GM21390 (cell line): Measurements from ENCODE around the gene MYH10.
"Not testable (repeated sequence)": the region's sequence is repeated elsewhere in the genome, so short reads cannot be mapped to it uniquely, and the experiment has no call there.

Experiments used
- ATAC-seq: cut with Tn5 transposase; IDR thresholded peaks from one replicate; pipeline ENCODE4 v1.9.1; 2021; ENCODE audit not compliant: unreplicated experiment

Gene MYH10

DNA sequence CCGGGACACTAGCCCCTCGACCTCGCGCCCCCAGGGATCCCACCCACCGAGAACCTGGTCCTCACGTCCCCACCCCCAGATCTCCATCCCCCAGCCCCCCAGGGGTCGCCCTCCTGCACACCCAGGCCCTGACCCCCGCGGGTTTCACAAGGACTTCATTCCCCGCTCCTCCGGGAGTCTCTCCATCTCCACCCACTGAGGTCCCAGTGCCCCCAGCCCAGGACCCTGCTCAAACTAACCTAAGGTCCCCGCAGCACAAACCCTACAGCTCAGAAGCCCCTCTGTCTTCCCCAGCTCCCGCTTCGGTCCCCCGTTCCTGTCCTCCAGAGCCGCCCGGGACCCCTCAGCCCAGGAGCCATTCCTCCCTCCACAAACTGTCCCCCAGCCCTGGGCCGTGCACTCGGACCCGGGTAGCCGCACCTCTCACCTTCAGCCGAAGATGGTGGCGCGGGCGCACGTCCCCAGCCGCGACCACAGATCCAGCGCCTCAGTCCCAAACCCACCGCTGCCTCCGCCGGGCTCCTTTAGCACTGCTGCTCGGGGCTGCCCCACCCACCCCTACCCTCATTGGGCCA, at the start of gene MYH10:
Gene MYH10 (minus strand): TSS at position 499 of the 575 bp plus-strand sequence. CDS start 7,479 bp downstream, outside the sequence.
- no peak for ATAC-seq

DNA sequence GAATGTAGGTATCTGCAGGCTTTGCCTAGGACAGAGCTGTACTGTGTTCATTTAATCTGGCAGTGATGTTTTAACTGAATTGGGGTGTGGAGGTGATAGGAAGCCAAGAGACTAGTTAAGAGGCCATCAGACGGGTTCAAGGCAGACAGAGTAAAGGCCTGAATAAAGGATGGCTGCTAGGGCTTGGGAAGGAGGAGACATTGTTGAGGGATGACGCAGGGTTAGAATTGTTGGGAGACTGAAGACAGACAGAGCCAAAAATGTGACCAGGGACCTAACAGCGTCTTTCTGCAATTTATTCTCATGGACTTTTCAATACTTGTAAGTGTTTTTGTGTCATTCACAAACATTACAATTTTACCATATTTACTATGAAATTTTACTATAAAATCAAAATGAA, 48.6 kb upstream of the MYH10 start:
- no peak for ATAC-seq

DNA sequence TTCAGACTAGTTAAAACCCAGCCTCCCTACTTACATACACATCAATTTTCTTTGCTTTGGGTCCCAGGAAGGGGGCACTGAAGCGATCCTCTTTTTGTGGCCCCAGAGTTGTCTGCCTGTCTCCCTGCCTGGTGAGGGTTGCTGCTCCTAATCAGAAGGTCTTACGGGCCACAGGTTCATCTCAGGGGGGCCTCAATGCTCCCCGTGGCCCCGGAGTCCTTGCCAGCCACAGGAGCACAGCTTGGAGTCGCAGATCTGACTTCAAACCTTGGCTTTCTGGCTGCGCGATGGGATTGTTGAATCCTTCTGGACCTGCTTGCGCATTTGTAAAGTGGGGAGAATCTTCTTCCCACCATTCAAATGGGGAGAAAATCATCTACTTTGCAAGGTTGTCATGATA, 44.8 kb upstream of the MYH10 start:
- no peak for ATAC-seq

DNA sequence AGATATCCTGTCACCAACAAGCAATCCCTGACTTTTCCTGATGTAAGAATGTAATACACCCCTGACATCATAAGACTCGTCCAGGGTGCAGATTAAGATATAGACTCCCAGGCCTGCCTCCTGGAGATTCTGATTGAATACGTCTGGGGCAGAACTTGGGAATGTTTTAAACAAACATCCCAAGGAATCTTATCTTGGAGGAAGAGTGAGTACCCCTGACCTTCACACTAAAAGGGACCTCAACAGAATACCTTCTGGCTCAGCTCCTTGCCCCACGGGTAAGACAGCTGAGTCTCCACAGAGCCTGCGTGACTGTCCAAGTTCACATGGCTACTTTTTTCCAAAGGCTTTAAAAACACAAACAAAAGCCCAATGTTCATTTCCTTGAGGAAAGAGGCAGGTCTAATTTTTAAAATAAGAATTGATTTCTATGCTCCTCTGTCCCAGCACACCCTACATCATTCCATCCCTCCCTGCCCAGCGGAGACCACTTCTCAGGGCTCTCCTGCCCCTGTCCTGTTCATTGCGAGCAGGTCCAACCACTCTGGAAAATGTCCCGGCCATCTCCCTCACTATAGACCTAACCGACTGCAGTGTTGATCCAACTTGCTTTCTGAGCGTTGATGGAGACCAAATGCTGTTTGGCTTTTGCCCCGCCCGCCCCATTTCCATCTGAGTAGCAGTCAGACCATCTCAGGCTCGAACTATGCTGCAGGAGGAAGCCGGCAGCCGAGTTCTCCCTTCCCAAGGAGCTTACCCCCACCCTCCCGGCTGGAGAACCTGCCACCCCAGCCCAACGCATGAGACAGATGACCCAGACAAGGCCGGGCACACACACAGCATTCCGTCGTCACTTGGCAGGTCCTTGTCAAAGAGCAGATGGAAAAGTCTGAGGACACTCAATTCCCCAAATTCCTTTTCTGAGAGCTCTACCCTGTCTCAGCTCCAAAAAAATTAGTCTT, 44.1 kb upstream of the MYH10 start:
- ATAC-seq, result no peak

DNA sequence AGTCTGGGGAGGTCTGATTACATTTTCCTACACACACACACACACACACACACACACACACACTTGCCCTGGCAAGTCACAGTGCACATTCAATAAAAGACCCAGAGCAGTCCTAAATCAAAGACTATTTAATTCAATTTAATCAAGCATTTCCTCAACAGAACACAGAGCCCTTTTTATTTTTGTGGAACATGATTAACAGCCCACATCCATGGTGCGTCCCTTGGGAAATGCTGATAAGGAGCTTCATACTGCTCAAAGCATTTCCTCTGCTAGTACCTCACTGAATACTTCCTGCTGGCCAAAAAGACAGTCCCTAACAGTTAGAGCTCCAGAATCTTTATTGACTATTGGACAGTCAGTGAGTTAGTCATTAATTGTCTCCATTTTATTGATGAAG, 43.1 kb upstream of the MYH10 start:
- ATAC-seq, result no peak

DNA sequence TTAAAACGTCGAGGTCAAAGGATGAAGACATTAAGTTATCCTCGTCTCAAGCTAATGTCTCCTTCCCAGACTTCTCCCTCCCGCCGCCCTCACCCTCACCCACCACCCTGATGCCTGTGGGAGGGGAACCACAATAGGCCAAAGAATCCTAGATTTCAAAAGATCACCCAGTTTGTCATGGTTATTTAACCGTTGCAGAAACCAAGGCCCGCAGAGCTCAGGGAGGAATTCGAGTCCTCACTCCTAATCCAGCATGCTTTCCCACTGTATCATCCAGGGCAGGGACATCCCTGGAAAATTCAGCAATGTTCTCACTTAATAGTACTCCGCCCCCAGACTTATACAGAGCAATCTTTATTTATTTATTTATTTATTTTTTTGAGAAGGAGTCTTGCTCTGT, 41.8 kb upstream of the MYH10 start:
- no peak for ATAC-seq

DNA sequence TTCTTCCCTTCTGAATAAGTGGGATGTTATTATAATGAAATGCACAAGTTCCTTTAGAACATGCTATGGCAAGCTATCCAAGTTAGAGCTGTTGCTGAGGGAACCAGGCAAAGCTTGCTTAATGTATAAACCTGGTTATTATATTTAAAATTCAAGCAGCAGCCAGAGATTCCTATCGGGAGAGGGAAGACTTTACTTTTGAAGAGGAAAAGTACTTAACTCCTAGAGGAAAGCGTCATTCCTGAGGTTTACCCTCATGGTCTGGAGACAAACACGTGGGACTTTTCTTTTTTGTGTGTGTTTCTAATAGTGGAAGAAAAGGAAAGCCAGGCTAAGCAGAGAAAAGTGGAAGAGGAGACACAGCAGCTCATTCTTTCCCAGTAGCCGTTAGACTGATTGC, 39.9 kb upstream of the MYH10 start:
- no peak for ATAC-seq

DNA sequence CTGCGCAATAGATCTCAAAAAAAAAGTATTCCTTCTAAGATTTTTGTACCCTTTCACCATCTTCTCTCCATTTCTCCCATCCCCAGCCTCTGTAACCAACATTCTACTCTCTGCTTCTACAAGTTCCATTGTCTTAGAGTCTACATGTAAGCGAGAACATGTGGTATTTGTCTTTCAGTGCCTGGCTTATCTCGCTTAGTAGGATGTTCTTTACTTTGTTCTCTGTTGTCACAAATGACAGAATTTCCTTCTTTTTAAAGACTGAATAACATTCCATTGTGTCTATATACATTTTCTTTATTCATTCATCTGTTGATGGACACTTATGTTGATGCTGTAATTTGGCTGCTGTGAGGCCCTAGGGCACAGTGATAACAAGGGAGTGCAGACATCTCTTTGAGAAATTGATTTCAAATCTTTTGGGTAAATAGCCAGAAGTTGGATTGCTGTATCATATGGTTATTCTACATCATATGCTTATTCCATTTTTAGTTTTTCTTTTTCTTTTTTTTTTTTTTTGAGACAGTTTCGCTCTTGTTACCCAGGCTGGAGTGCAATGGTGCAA, 37.7 kb upstream of the MYH10 start:
- ATAC-seq, result no peak

DNA sequence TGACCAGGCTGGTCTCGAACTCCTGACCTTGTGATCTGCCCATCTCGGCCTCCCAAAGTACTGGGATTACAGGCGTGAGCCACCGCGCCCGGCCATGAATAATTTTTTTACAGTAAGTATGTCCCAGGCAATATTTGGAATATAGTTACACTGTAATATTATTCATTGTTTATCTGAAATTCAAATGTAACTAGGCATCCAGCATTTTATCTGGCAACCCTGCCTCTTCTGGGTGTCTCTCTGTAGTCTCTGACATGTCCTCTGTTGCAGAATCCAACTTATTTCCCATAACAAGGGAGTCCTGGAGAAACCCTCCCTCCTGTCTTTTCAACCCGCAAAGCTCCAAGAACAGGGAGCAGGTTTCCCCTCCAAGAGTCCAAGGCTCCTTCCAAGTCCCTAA, 36.9 kb upstream of the MYH10 start:
- no peak for ATAC-seq

DNA sequence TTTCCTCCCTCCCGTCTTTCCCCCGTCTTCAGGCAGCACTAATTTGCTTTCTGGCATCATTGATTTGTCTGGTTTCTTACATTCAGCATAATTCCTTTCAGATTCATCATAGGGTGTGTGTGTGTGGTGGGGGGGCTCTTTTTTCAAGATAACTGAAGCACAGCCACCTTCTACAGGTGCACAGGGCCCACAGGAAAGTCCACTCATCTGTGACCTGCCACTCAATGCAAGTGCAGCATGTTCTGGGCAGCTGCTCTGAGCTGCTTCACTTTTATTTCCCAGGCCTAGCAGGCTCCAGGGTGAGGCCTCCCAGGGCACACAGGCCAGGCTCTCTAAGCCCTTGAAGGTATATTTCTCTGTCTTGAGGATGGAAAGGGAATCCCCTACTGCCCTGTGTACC, 35.2 kb upstream of the MYH10 start:
- ATAC-seq, result no peak

DNA sequence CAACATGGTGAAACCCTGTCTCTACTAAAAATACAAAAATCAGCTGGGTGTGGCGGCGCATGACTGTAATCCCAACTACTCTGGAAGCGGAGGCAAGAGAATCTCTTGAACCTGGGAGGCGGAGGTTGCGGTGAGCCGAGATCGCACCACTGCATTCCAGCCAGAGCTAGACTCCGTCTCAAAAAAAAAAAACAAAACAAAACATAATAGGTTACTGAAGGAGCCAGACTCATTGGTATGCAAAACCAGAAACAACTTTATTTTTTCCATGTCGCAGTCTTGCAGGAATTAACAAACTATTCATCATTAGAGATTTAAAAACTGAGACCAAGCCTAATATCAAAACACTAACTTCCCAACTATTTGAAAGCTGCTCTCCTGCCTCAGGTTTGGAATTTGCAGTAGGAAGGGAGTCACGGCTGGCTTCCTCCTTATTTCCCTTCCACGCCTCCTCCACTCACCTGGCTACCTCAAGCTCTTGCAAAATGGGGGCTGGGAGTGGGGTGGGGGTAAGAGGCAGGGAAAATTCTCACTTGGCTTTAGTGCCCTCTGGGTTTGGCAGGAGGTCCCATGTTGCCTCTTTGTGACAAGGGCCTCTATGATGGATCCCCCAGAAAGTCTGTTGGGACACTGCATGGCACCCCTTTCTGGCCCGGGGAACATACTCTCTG, 34.1 kb upstream of the MYH10 start:
- ATAC-seq, result no peak

DNA sequence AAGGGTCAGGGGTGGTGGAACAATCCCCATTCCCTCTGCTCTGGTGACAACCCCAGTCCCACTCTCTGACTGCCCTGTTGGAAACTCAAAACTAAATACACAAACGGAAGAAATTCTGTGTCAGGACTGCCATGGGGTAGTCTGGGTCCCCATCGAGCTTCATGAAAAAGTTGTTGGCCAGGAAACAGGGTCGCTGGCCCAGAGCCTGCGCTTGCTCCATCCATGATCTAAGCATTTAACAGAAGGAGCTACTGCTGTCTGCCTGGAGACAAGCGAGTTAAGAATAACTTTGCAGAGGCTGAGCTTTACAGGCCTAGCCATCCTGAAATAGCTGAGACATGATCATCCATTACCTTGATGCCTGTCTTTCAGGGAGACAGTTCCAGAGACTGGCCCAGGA, 32.4 kb upstream of the MYH10 start:
- no peak for ATAC-seq

DNA sequence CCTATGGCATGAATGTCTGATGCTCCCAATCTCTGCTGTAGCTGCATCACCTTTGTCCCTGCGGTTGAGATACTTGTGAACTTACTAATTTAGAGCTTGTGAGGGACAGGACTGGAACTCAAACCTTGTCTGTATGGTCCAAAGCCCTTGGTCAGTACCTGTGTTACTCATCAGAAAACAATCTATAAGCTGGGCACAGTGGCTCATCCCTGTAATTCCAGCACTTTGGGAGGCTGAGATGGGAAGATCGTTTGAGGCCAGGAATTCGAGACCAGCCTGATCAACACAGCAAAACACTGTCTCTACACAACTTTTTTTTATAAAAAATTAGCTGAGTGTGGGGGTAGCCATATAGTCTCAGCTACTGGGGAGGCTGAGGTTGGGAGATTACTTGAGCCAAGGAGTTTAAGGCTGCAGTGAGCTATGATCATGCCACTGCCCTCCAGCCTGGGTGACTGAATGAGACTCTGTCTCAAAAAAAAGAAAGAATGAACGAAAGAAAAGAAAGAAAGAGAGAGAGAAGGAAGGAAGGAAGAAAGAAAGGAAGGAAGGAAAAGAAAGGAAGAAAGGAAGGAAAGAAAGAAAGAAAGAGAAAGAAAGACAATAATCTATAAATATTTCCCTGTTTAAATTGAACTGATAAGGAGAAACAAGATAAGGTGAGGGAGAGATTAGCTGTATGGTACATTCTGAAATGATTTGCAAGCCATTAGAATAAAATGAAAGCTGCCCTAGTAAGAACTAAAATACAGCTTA, 31.7 kb upstream of the MYH10 start:
- no peak for ATAC-seq

DNA sequence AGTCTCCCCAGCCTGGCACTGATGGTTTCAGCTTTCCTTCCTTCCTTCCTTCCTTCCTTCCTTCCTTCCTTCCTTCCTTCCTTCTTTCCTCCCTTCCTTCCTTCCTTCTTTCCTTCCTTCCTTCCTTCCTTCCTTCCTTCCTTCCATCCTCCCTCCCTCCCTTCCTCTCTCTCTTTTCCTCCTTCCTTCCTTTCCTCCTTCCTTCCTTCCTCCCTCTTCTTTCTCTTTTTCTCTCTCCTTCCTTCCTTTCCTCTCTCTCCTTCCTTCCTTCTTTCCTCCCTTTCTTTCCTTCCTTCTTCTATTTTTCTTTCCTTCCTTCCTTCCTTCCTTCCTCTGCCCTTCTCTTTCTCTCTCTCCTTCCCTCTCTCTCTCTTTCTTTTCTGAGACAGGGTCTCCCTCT, 30.2 kb upstream of the MYH10 start:
- not testable (repeated sequence) for ATAC-seq

DNA sequence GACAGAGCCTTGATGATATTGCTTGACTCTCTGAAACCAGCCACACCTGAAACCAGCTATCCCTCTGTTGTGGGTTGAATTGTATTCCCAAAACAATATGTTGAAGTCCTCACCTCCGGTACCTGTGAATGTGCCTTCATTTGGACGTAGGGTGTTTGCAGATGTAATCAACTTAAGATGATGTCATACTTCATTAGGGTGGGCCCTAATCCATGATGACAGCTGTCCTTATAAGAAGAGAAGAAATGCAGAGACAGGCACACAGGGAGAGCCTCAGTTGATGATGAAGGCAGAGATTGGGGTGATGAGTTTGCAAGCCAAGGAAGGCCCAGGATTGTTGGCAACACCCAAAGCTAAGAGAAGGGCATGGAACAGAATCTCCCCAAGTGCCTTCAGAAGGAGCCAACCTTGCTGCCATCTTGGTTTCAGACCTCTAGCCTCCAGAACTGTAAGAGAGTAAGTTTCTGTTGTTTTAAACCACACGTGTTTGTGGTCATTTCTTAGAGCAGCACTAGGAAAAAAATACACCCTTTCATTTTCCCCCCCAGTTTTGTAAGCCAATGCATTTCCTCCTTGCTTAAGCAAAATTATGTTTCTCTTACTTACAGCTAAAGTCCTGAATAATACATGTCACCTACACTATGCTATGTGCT, 29.4 kb upstream of the MYH10 start:
- ATAC-seq, result no peak

DNA sequence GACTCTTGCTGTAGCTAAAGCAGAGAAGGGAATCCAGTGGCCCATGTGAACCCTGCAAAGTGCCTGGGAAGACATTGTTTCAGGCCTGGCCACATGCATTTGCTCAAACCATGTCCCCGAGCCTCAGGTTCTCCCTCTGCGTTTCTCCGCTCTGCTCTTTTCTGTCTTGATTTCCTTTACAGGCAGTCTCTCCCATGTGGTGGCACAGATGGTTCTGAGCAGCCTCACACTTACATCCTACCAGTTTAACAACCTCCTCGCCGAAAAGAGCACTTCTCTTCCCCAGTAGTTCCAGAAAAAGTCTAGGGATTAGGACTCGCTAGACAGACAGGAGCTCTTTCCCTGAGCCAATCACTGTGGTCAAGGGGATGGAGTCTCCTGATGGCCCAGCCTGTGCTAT, 28.3 kb upstream of the MYH10 start:
- ATAC-seq, result no peak

DNA sequence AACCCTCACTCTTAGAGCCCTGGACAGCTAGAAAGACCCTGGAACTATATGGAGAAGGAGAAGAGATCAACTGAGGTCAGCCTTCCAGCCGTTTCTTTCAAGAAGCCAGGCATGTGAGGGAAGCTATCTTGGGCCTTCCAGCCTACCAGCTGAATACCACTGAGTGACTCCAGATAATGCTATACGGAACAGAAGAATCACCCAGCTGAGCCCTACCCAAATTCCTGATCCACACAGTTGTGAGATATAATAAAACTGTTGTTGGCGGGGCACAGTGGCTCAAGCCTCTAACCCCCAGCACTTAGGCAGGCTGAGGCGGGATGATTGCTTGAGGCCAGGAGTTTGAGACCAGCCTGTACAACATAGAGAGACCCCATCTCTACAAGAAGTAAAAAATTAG, 26.2 kb upstream of the MYH10 start:
- ATAC-seq, result no peak

DNA sequence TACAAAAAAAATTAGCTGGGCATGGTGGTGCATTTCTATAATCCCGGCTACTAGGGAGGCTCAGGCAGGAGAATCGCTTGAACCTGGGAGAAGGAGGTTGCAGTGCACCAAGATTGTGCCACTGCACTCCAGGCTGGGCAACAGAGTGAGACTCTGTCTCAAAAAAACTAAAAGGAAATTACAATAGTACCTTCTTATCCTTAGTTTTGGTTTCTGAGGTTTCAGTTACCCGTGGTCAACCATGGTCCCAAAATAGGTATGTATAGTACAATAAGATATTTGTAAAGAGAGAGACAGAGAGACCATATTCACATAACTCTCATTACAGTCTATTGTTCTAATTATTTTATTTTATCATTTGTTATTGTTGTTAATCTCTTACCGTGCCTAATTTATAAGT, 24.3 kb upstream of the MYH10 start:
- no peak for ATAC-seq

DNA sequence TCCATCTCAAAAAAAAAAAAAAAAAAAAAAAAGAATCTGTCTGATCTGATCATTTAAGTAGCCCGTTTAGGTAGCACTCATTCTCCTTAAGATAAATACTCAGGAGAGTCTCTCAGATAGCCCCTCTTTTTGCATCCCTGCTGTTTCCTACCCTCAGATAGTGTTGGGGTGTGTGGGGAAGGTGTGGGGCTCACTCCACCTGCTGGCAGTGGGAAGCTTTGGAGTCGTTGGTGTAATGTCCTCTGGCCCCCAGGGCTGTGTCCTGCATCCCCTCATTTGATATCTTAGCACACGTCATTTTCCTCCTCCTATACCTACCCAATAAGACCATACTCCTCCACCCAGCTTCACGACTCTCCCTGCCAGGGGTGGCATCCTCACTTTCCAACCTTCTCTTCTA, 20.5 kb upstream of the MYH10 start:
- no peak for ATAC-seq

DNA sequence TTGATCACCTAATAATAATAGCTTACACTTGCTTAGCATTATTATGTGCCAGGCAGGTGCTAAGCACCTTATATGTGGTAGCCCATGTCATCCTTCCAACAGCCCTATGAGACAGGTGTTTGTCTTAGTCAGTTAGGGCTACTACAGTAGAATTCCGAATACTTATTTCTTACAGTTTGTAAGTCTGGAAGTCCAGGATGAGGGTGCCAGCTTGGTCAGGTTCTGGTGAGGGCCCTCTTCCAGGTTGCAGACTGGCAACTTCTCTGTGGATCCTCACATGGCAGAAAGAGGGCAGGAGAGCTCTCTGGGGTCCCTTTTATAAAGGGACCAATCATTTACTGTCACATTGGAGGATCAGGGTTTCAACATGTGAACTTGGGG, 19.6 kb upstream of the MYH10 start:
- ATAC-seq, result no peak
